ENCODE results near the gene ZNF185. TPM values are rescaled to one million over a fixed set of nuclear protein-coding genes. Genes with fewer than 3 reads are reported as not detected.

The ZNF185 gene
- total and polyA plus RNA-seq, 9 of the 15 experiments (the other 6 are each of a cell fraction or from before 2014, with no cell fraction given): 0.08 to 1.1 (median 0.22) TPM

- ChIA-PET POLR2A (interaction anchor here (0.5 to 1.0 kb wide), 4 partner anchors 33 to 365 kb away, joined by 3 to 6 read pairs (median 4); no protein-coding TSS in a partner anchor), CTCF (ENCODE audit: low intra/inter-chr PET ratio) (no interaction called here)
- Histone ChIP-seq H3K36me3 (ENCODE audit: control insufficient read depth, insufficient read depth, low read length) (no peaks in the 10 kb centered on the region), H3K9me1 (ENCODE audit: control insufficient read depth, insufficient read depth, low read length) (no peaks in the 10 kb centered on the region), H3K4me2 (ENCODE audit: insufficient read depth, low read length) (no peak overlapping the region), H3K27me3 (ENCODE audit: control insufficient read depth in 2 of 2, insufficient read depth in 2 of 2, low read length in 2 of 2) (peaks cover 2 to 37% of the 10 kb centered on the region in 2 experiments; a peak in 3 of 5 replicates), H3K9ac (ENCODE audit: insufficient read depth in 1 of 2, low read depth in 2 of 2, low read length in 2 of 2) (no peak overlapping the region), H3K4me3 (no peak overlapping the region), H4K20me1 (replicated peaks; ENCODE audit: control insufficient read depth, insufficient read depth, low read length) (no peaks in the 10 kb centered on the region), H3K27ac (ENCODE audit: extremely low read depth, low read depth, low read length) (no peak overlapping the region), H3K4me1 (replicated peaks in 1 of 2; ENCODE audit: control insufficient read depth in 2 of 2, insufficient read depth in 2 of 2, low read length in 2 of 2) (no peaks in the 10 kb centered on the region; a peak in 1 of 5 replicates), H3K9me3 (replicated peaks; ENCODE audit: control insufficient read depth, insufficient read depth, low read depth, low read length) (no peaks in the 10 kb centered on the region), H2AFZ (ENCODE audit: low read depth, low read length) (no peak overlapping the region), H3K79me2 (ENCODE audit: control insufficient read depth, insufficient read depth, low read length) (no peaks in the 10 kb centered on the region)
- ATAC-seq: no peak
- BruUV-seq (replicated peaks): no TSS peak
- no peak for FAIRE-seq
- in situ Hi-C loops (cut with MboI) (no loop called here), intact Hi-C loops (cut with micrococcal nuclease) (no loop called here)
- DNase-seq (ENCODE audit: extremely low read depth in 1 of 4, low spot score in 3 of 4): no peak
- WGBS (ENCODE audit: insufficient coverage, low coverage, missing lambda C conversion rate): 4% methylated on average over 7 of the region's 8 CpGs
- TF ChIP-seq RREB1 (CRISPR knock-in tag; IDR thresholded peaks at IDR 0.05) (no peak), MAFF (IDR thresholded peaks at IDR 0.05; ENCODE audit: low read length) (no peak), KAT8 (IDR thresholded peaks at IDR 0.05; ENCODE audit: low read depth) (no peak), MGA (IDR thresholded peaks at IDR 0.05) (no peak), CBX1 (IDR thresholded peaks at IDR 0.05; ENCODE audit: low read depth) (no peak)
These were observed 34.8 kb downstream of the ZNF185 start for GRCh38 chrX:152932598-152933175.
